HG03025 (cell line): ENCODE data around the gene CROCC.
"Not testable (repeated sequence)": the region's sequence is repeated elsewhere in the genome, so short reads cannot be mapped to it uniquely, and the experiment has no call there.

ENCODE experiments used
- ATAC-seq: cut with Tn5 transposase; IDR thresholded peaks from one replicate; pipeline ENCODE4 v1.9.1; 2021; ENCODE audit warnings: mild to moderate bottlenecking, moderate library complexity; ENCODE audit not compliant: unreplicated experiment, low FRiP score

The CROCC gene, protein sequence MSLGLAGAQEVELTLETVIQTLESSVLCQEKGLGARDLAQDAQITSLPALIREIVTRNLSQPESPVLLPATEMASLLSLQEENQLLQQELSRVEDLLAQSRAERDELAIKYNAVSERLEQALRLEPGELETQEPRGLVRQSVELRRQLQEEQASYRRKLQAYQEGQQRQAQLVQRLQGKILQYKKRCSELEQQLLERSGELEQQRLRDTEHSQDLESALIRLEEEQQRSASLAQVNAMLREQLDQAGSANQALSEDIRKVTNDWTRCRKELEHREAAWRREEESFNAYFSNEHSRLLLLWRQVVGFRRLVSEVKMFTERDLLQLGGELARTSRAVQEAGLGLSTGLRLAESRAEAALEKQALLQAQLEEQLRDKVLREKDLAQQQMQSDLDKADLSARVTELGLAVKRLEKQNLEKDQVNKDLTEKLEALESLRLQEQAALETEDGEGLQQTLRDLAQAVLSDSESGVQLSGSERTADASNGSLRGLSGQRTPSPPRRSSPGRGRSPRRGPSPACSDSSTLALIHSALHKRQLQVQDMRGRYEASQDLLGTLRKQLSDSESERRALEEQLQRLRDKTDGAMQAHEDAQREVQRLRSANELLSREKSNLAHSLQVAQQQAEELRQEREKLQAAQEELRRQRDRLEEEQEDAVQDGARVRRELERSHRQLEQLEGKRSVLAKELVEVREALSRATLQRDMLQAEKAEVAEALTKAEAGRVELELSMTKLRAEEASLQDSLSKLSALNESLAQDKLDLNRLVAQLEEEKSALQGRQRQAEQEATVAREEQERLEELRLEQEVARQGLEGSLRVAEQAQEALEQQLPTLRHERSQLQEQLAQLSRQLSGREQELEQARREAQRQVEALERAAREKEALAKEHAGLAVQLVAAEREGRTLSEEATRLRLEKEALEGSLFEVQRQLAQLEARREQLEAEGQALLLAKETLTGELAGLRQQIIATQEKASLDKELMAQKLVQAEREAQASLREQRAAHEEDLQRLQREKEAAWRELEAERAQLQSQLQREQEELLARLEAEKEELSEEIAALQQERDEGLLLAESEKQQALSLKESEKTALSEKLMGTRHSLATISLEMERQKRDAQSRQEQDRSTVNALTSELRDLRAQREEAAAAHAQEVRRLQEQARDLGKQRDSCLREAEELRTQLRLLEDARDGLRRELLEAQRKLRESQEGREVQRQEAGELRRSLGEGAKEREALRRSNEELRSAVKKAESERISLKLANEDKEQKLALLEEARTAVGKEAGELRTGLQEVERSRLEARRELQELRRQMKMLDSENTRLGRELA (N-terminal part only)

DNA sequence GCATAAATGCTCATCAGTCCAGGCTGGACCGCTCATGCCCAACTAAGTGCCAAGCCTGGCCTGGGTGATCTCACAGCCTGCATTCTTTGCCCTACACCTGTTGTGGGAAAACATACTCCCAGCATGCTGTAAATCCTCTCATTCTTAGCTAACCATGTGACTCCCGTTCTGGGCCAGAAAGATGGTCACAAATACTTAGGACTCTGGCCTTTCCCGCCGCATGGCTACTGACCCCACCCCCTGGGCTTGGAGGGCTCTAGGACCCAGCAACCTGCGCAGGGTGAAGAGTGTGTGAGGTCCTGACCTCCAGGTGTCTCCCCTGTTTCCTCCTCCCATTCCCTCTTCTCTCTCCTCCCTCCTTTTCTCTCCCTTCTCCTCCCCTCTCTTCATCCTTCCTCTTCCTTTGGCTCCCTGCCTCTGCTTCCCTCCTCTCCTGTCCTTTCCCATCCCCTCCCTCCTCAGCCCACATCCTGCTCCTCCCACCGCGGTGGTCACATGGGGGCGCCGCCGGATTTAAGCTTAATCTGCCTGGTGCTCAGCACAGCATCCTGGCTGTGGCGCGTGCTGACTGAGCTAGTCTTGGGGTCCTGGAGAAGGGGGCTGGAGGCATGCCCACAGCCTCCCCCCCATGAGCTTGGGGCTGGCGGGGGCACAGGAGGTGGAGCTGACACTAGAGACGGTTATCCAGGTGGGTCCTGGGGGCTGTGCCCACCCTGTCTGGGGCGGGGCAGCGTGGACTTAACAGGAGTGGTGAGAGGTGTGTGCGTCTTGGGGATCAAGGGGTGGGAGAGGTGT is at the start of gene CROCC:
TSS of gene CROCC (plus strand) at position 541 of the 795 bp plus-strand sequence. CDS start at position 629, 88 bp downstream.
- no peak for ATAC-seq

DNA sequence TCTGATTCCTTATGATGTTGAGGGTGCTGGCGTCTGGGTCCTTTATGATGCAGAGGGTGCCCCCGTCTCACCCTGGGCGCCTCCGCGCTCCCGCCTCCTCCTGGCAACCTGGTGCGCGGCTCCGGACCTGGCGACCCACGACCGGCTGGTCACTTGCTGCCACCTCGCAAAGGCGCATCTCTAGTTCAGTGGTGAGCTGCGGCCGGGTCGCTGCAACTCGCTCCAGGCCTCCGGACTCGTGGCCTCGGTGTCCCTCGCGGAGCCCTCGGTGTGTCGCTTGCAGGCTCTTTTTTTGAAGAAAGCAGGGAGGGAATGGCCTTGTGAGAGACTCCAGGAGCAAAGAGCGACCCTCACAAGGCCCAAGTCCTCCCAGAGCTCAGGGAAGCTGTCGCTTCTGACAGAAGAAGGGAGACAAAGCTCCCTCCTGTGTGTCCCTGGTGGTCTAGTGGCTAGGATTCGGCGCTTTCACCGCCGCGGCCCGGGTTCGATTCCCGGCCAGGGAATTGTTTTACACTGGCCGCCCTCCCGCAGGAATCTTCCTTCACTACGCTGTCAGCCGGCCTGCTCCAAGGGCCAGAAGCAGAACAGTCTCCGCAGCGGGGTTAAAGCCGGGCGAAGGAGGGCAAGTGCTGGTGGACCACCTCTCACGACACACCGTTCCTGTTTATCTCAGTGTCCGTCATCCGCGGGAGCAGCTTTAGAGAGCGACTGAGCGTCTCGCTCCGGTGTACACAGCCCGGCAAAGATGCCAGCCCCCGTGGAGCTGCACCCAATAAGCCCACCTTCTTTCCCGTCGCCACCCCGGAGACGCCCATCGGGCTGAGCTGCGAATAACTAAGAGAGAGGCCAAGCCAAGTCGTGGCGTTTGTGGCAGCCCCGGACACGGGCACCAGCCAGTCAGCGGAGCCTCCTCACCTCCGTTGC is 49.3 kb upstream of the CROCC start:
- not testable (repeated sequence) for ATAC-seq

DNA sequence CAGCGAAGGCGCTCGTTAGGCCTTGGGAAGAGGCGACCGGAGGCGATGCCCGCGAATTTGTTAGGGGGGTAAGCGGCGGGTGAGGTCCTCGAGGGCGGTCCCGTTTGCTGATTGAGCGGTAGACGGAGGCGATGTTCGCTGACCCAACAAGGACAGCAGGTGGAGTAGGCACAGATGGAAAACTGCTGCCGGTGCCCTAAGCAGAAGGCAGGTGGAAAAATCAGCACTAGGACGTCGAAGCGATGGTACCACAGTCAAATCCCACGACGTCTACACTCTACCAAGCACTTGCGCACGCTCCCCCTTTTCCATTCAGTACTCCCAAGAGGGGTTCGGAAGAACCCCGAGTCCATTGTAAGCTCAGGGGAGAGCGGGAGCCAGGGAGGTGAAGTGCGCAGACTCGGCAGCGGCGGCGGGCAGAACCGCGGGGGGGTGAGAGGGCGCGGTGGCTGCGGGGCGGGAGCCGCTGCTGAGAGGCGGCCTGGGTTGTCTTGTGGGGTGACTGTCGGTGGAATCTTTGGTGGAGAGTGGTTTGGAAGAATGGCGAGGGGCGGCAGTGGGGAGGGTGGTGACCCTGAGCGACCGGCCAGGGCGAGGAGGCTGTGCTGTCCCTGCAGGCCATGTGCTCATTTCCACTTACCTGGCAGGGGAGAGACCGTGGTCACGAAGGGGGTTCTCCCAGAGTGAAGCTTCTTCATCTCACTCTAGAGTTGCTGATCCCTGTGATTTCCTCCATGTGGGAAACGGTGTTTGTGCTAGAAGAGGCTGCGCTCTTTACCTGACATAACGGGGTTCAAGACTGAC is 48.5 kb upstream of the CROCC start:
- ATAC-seq: not testable (repeated sequence)

DNA sequence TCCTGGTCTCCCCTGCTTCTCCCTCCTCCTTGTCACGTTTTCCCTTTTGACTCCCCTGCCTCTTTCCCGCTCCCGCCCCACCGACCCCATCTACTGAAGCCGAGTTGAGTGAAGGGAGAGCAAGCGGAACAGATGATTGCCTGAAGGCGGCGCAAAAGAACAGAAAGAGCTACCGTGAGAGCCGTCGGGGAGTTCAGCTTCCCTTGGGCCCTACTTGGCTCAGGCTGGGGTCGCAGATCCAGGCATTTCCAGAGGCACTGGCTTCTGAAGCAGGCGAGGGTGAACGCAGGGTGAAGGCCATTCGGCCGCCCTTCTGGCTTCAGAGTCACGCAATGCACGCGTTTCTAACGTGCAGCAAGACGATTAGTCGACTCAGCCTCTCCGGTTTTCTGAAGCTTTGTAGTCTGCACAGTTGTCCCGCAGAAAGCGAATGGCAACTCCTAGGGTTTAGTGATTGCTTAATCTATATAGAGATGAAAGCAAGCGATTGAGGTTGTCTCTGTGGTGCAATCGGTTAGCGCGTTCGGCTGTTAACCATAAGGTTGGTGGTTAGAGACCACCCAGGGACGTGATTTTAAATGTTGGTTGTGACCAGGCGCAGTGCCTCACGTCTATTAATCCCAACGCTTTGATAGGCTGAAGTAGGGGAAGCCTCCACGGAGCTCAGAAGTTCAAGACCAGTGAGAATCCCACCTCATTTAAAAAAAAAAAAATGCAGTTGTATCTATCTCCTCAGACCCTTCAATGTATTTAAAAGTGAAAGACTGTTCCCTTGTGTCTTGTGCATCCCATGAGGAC is 46.6 kb upstream of the CROCC start:
- ATAC-seq: not testable (repeated sequence)

DNA sequence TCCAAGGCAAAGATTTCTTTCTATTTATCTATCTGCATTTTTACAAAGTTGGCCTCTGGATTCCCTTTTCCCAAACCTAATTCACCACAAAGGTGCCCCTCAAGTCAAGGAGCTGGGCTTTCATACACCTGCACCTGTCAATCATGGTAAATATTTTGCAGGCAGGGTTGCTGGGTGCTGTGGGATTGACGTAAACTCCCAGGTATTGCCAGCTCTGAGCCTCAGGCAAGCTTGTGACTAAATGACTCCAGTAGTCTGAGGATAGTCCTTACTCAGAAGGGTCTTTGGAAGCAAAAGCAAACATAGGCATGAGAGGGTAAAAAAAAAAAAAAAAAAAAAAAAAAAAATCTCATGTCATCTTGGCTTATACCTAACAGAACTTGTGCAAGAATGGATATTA is 40.0 kb upstream of the CROCC start:
- not testable (repeated sequence) for ATAC-seq

DNA sequence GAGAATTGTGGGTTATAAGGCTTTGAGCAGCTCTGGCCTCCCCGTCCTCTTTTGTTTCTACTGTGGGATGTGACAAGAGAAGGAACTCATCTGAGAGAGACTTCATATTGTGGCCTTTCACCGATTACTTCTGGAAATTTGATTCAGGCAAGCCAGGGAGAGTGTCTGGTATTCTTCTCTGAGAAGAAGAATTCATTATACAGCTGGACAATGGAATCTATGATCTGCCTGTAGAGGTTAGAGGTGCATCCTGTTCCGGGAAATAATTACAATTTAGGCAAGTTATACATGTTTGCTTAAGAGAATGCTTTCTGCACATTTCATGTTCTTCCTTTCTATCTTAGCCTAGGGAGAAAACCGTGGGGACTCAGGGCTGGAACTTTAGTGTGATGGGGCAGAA is 38.7 kb upstream of the CROCC start:
- no peak for ATAC-seq

DNA sequence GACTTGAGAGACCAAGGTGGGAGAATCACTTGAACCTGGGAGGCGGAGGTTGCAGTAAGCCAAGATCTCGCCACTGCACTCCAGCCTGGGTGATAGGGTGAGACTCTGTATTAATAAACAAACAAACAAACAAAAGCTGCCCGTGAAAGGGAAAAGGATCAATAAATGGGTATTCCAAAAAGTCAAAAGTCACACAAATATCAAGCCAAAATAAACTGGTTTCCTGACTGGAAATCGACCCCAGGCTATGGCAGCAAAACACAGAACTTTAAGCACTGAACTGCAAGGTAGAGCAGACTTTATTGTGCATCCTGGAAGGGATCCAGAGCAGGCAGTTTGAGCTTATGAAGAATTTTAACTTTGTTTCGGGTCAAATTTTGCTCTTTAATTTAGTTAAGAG is 37.2 kb upstream of the CROCC start:
- not testable (repeated sequence) for ATAC-seq

DNA sequence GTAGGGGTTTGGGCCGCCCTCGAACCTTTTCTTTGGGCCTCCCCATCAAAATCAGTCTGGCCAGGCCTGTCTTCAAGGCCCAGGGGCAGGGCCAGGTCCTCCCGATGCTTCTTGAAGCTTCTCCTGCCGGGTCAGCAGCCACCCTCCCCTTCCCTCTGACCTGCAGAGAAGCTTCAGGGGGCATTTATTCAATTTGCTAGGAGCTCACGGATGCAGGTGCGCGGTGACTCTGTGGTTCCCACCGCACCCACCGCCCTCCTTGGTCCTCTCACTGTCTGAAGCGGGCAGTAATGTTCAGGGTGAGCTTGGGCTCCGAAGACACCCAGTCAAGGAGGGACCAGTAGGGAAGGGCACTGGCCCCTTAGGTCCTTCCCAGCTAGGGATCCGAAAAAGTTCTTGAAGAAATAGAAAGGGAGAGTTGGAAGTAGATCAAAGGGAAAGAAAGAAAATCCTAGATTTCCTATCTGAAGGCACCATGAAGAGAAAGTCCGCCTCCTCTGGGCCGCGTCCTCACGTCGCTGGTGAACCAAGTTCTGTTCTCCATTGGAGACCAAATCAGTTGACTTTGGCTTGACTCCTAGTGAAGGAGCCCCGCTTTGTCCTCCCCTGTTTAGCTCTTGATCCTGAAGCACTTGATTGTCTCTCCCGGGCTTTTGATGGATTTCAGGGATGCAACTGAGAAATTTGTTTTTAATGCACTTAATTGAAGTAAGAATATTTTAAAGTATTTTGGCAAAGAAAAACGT is 34.7 kb upstream of the CROCC start:
- no peak for ATAC-seq

DNA sequence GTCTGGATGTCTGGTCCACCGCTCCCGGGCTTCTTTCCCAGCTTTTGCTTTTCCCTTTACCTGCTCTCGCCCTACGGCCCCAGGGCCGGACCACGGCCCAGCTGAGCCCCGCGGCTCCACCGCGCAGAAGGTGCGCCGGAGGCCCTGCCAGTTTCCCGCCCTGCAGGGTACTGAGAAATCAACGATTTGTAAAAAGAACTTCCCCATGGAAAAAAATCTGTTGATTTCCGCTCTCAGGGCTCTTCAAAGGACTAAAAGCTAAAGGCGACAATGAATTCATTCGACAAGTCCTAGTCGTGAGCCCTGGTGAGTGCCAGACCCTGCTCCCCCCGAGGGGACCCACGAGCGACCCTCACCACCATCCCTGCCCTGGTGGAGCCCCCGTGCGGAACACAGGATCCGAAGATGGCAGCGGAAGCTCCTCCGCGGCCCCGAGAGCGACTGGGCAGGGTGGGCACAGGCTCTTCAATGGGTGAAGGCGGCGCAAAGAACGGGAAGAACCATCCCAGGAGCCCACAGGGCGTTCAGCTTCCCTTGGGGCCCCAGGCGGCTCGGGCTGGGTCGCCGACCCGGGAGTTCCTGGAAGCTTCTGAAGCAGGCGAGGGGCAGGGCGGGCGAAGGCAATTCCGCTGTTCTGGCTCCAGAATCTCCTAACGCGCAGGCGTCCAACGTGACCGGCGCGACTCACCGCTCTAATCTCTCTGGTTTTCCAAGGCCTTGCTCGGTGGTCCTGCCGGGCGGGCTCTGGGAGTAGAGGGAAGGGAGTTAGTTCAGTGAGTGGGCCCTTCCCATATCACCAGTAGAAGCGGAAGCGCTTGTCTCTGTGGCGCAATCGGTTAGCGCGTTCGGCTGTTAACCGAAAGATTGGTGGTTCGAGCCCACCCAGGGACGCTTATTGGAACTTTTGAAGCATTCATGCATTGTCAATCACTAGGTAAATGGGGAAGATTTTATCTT is 32.6 kb upstream of the CROCC start:
- ATAC-seq: no peak

DNA sequence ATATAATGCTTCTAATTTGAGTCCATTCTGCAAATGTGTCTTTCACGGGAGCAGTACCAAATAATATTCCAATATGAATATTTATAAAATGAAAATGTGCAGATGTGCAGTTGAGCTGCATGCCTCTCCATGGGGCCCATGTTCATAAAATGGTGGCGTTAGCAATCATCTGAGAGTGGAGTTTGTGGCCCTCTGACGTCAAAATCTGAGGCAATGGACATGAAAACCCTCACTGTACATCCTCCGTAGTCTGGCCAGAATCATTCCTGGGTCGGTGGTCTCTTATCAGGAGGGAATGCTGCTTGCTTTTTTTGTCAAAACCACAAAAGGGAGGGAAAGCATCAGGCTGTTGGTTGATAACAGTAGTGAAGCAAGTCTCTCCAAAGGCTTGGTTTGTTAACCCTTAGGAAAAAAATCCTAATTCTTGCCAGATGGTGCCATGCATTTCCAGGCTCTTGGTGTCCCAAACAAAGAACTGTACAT is 31.2 kb upstream of the CROCC start:
- not testable (repeated sequence) for ATAC-seq

DNA sequence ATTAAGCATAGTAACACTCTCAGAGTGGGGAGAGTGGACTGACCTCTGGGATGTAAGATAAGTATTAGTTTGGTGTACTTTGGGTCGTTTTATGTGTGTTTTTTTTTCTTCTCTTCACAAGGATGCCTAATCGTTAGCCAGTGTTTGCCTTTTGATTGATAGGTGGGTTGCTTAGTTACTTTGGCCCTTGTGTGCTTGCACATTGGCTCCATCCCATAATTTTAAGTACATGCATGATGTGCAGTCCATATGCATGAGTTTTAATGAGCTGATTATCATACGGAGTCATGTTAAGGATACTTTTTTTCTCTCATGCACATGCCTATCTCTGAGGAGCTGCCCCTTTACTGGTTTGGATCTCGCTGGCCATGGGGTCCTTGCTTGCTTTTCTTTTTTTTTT is 30.7 kb upstream of the CROCC start:
- ATAC-seq: not testable (repeated sequence)

DNA sequence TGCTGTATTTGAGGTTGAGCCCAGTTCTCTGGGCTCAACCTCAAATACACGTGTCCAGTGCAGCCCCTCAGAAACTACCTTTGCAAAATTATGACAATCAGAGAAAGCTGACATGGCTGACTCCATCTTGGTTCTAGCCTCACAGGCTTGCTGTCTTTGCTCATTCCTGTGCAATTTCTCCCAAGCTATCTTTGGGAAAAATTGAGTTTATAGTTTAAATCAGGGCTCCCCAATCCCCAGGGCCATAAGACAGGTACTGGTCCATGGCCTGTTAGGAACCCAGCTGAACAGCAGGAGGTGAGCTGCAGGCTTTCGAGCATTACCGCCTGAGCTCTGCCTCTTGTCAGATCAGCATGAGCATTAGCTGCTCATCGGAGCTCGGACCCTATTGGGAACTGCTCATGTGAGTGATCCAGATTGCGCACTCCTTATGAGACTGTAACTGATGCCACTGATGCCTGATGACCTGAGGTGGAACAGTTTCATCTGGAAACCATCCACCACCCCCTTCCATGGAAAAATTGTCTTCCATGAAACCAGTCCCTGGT is 28.7 kb upstream of the CROCC start:
- ATAC-seq: not testable (repeated sequence)

DNA sequence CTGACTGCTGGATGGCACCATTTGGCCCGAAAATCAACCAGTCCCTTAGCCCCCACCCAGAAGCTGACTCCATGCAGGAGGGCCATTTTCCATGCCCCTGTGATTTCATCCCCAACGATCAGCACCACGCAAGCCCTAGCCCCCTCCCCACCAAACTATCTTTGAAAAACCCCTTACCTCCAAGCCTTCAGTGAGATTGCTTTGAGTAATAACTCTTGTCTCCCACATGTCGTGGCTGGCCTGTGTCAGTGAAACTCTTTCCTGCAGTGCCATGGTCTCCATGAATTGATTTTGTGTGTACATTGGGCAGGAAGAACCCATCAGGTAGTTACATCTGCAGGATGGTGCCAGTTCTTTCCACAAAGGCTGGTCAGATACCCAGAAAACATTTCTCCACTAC is 27.9 kb upstream of the CROCC start:
- not testable (repeated sequence) for ATAC-seq

DNA sequence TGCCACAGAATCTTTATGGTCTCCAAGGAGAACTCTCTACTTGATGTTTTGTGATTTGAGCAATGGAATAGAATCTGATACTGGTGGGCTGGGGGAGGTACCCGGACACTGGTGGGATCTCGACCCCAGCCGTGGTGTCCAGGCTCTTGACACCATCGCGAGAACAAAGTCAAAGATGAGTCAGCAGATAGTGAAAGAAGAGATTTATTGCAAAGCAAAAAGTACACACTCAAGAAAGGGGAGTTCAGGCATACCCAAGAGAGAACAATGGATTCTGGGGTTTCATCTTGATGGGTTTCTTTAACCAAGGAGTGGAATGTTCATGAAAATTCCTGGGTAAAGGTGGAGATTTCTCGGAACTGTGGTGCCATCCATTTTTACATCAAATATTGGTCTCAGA is 27.4 kb upstream of the CROCC start:
- not testable (repeated sequence) for ATAC-seq

DNA sequence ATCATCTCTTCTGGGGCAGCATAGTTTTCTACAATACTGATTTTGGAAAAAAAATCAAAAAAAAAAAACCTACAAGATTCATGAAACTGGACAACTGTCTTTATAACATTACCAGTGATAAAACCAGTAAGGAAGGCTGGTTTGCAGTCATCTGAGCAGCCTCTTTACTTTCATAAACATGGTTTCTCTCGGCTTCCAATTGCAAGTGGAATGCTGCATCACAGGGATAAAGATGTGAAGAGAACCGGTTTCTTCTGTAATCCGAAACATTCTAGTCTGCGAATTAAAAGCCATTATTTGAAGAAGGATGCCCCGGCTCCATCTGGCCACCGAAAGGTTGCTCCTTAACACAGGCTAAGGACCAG is 26.5 kb upstream of the CROCC start:
- not testable (repeated sequence) for ATAC-seq
